HG02970 (cell line): ENCODE data around the gene WIZ.

Experiments
- ATAC-seq: cut with Tn5 transposase; IDR thresholded peaks from one replicate; pipeline ENCODE4 v1.9.1; 2021; ENCODE audit warnings: mild to moderate bottlenecking, moderate library complexity, moderate number of reproducible peaks; ENCODE audit not compliant: unreplicated experiment, low FRiP score

WIZ gene

DNA sequence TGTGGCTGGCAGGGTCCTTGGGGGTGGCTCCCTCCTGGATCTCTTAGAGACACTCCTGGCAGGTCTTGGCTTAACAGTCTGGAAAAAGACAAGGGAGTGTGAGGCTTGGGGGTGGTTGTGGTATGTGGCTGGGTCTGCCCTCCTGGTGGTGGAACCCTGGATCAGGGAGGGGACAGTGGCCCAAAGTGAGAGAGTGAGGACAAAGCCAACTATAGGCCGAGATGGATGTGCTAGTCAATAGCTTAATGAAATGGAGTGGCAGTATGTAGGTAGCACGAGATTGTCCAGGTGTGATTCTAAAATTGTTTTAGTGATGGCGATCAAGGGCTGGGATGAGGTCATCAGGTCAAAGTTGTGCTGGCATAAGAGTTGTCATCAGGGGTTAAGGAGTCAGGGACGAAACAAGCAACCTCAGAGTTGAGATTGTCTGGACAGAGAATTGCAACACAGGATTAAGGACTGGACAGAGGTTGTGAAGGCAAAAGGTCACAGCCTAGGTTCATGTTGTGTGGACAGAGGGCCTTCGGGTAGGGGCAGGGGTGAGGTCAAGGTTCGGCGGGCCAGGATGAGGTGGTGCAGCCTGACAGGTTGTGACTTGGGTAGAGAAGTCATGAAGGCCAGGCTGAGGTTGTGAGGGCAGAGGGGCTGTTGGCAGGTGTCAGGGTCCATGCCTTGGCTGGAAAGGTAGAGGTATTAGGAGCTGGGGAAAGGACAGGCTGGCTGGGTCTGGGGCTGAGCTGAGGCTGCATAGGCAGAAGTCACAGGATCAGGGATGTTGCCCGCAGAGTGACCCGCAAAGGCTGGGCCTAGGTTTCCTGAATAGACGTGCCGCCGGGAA is 19.1 kb upstream of the WIZ start:
- no peak for ATAC-seq

DNA sequence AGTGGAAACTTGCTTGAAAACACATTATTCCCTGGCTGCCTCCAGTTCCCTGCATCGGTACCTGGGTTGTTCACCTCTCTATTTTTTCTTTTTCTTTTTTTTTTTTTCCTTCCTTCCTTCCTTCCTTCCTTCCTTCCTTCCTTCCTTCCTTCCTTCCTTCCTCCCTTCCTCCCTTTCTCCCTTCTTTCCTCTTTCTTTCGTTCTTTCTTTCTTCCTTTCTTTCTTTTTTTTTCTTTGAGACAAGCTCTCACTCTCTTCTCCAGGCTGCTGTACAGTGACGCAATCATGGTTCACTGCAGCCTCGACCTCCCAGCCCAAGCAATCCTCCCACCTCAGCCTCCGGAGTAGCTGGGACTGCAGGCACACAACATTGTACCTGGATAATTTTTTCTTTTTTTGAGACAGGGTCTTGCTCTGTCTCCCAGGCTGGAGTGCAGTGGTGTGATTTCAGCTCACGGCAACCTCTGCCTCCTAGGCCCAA is 18.0 kb upstream of the WIZ start:
- no peak for ATAC-seq

DNA sequence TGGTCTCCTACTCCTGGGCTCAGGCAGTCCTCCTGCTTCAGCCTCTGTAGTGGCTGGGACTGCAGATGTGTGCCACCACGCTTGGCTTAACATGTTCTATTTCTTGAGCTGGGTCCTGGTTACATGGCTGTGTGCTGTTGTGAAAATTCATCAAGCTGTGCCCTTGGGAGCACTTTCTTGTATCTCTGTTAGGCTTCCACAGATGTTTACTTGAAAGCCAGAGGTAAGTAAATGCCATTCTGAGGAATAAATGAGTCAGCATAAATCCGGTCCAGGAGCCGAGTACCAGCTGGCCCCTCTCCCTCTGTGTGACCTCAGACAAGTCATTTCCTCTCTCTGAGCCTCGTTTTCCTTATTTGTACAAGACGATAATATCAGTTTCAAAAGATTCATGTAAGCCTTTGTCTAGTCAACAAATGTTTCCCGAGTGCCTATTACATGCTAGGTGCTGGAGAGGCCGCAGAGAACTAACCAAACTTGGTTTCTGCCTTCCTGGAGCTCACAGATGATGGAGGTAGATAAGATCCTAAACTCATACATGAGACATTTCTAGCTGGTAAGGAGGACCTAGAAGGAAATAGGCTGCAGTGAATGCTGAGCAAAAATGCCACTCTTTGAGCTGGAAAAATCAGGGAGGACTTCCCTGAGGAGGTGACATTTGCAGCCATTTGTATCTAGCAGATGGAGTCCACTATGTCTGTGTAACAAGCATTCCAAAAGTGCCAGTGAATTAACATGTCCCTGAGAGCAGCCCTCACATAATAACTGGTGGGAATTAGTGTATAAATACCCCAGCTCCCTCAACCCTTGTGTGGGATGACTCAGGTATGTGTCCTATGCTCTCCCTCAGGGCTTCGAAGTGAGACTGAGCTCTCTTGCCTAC is 17.3 kb upstream of the WIZ start:
- ATAC-seq: no peak

DNA sequence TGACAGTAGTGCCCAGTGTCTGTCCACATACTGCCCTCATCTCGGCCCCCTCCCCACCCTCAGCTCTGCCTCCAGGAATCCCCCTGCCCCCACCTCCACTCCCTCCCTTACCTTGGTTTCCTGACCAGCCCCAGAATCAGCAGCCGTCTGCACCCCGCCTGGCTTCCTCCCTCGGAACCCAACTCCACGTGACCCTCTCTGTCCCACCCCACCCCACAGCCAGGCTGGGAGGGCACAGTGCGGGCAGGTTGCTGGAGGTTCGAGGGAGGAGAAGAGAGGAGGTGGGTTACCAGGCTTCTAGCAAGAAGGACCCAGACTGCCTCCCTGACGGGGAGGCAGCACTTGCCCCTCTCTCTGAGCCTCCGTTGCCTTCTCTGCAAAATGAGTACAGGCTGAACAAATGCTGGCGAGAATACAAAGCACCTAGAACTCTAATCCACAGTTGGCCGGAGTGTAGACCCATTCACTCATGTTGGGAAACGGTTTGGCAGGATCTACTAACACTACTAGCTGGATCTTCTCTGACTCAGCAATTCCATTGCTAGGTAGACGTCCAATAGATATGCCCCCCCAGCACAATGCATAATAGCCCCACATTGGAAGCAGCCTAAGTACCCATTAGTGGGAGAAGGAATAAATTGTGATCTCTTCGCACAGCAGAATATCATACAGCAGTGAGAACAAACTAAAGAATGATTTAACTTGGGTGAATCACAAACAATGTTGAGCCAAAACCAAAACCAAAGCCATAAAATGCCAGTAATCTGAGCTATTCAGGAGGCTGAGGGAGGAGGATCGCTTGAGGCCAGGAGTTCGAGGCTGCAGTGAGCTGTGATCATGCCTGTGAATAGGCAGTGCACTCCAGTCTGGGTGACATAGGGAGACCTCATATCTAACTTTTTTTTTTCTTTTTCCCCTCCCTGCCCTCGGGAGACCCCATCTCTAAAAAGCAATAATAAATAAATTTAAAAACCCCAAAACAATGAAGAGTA is 14.9 kb upstream of the WIZ start, which contains the start of gene RASAL3:
Gene RASAL3 (minus strand): TSS at position 151 of the 992 bp plus-strand sequence. CDS start 186 bp downstream, outside the sequence.
- ATAC-seq: no peak

DNA sequence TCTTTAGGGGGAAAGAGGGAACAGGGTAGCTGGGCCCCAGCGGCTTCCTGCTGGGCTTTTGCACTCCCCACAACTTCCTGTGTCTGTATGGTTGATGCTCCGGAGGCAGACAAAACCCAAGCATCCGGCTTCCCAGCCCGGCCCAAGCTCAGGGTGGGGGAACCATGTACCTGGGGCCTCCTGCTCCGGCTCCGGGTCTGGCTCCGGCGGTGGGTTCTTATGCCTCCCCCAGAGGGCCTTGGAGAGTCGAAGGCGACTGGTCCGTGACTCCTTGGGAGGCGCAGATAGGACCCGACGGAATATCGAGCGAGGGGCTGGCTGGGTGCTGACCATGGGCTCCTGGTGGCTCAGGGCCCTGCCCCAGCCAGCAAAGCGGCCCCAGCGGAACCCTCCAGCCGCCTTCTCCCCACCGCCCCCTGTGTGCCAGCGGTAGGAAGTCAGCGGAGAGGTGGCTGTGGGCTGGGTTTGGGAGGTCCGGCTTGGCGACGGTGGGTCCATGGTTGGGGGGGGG is 14.2 kb upstream of the WIZ start:
- ATAC-seq: no peak

DNA sequence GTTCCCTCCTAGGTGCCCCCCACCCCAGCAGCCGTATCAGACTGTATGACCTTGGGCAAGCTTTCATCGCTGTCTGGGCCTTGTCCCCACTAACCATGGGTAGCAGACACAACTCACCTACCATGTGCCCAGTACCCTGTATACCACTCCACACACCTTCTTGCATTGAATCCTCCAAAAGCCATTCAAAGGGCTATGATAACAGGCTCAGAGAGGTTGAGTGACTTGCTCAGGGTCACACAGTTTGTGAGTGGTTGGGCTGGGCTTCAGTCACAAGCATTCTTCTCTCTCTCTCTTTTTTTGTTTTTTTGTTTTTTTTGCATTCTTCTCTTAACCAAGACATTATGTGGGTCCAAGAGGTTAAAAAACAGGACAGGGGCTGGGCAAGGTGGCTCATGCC is 11.9 kb upstream of the WIZ start:
- ATAC-seq: no peak

DNA sequence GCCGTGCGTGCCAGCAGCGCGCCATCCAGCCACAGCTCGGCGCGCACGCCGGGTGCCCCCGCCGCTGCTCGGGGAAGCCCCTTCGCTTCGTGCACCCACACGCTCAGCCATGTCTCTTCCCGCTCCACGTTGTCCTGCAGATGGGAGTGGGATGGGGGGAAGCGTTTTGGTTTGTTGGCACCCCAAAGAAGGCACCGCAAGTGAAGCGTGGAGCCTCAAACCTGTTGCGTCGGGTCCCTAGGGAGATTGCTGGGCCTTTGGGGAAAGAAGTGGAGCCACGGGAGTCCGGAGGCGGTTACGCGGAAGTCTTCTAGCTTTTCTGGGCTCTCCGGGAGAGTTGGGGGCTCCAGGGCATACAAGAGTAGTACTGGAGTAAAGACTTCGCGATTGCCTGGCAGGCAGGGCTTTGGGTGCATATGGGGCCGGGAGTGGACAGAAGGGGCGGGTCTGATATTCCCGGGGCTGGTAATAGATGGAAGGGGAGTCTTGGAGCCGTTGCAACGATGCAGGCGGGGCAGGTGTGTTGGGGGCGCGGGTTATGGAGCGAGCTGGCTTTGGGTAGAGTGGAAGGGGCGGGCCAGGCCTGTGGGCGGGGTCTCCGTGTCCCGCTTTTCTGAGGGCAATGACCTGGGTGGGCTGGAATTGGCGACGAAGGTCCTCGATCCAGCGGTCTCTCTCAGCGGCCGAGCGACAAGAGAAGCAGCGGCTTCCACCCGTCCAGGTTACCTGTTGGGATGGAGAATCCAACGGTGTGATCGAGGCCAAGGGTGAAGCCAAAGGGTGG is 8.1 kb upstream of the WIZ start:
- ATAC-seq: no peak

DNA sequence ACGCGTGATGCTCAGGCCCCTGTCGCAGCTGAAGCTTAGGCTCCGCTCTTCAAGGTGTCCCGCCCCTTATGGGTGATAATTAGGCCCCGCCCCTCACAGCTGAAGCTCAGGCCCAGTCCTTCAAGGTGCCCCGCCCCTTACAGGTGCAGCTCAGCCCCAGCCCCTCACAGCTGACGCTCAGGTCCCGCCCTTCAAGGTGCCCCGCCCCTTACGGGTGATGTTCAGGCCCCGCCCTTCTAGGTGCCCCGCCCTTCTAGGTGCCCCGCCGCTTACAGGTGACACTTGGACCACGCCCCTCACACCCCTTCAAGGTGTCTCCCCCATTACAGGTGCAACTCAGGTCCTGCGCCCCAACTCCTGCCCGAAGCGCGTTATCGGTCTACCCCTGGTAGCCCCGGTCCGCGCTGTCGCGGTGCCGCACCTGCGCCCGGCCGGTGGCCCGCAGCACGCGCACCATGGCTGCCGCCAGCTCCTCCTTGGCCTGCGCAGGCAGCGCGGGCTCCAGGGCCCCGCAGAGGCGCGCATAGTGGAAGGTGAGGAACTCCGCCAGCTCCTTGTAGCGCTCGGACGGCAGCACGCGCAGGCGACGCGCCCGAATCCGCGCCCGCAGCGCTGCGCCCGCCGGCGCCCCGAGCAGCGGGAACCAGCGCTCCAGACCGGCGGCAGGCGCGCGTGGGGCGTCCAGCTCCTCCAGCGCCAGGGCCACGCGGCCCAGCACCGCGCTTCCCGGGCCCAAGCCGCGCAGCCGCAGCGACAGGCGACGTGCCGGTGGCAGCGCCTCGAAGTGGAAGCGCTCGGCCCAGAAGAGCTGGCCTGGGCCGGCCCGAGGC is 7.3 kb upstream of the WIZ start:
- ATAC-seq: no peak

DNA sequence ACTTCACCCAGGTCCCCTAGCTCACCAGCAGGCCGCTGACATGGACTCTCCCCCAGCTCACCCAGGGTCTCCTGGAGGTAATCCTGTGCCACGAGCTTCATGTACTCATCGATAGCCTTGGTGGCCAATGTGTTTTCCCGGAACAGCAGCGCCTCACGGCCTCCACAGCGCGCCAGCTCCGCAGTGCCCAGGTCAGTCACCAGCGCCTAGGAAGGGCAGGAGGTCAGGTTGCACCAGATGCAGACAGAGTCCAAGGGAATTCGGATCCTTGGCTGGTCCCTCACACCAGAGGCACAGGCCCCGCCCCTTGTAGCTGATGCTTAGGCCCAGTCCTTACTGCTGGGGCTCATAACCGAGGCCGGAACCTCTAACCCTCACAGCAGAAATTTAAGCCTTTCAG is 6.7 kb upstream of the WIZ start:
- ATAC-seq: no peak

DNA sequence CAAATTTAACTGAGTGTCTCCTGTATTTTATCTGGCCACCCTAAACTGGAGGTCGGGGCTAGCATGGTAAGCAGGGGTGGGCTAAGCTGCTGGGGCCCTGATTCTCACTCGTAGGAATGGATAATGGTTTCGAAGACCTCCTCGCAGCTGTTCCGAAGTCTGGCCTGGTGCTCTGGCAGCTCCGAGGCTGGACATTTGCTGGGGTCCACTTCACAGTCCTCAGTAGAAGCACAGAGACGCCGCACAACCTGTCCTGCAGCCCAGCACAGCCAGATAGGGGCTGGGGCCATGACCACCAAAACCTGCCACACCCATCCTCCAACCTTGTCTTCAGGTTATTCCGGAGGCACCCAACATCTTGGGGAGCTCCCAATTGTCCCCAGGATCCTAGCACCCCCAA is 6.2 kb upstream of the WIZ start:
- no peak for ATAC-seq

DNA sequence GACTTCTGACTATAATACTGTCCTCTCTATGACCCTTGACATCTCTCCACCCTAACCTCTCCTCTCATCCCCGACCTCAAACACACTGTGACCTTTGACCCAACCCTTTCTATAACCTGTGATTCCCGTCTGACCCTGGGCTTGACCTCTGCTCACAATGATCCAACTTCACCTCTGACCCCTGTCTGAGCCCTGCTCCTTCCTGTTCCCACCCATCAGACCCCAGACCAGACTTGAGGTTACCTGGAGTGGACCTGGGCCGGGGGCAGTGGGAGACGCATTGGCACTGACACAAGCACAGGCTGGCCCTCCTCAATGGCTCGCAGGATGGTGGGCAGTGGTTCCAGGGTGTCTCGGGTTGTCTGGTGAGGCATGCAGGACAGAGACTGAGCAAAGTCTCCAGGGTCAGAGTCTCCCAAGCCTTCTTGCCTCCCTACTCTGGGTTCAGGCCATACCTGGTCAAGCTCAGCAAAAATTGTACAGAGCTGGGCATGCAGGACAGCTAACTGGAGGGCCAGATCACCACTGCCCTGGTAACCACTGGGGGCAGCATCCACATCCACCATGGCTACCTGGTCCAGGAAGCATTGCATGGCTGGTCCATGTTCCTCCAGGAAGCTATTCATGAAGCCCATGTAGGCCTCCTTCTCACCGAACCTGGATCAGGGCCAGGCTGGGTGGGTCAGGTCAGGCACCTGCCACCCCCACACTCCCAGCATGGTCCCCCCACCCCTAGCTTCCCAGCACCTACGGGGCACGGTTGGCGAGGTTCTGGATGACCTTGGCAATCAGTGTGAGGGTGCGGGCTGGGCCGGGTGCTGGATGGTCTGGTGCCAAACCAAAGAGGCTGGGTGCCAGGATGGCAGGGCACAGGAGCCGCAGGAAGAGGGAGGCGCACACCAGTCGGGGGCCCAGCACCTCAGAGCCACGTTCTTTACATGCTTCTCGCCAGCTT is 4.4 kb upstream of the WIZ start:
- no peak for ATAC-seq

DNA sequence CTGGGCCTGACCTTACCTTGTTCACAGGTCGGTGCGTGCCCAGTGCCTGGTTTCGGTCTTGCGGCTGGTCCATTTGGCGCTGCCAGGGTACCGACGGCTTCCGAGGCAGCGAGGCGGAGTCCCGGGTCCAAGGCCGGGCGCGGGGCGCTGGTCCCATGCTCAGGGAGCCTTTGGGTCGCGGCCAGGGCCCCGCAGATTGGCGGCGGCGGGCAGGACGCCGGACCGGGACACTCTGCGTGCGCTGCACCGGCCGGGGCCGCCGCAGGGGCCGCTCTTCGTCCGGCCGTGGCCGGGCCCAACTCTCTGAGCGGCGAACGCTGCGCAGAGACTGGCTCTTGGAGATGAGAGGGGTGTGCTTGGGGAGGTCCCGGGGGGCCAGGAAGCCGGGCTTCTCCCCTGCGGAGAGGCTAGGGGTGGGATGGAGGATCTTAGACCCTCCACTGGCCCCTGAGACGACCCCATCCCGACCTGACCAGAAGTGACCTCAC is 3.4 kb upstream of the WIZ start:
- ATAC-seq: no peak

DNA sequence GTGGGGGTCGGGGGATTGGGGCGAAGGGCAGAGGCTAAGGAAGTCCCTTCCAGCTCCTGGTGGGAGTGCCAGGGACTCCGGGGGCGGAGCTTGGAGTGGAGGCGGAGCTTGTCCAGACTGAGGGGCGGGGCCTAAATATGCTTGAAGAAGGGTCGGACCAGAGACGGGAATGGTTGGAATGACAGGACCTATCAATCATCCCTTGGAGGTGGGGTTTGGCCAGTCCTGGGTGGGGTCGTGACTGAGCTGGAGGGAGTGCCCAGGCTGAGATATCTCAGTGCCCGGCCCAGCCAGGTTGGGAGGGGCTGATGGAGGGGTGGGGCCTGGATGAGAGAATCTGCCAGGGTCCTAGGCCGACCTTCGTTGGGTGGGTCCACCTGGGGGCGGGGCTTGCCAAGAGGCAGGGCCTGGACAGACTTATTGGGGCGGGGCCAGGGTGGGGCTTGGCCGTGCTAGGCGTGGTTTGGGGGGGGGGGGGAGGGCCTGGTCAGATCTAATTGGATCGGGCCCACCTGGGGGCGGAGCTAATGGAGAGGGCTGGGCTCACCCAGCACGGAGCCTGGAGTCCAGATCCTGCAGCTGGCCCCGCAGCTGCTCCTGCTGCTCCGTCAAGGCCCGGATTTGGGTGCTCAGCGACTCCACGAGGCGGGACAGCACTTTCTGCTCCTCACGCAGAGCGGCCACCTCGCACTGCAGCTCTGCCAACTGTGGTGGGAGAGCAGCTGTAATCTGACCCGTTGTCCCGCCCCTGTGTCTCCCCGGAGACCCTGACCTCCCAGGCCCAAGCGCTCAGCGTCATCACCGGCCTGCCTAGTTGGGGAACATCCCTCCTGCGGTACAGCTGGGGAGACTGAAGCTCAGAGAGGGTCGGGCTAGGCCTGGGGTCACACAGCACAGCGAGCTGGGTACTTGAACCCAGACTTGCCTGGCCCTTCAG is 2.6 kb upstream of the WIZ start:
- ATAC-seq: no peak

DNA sequence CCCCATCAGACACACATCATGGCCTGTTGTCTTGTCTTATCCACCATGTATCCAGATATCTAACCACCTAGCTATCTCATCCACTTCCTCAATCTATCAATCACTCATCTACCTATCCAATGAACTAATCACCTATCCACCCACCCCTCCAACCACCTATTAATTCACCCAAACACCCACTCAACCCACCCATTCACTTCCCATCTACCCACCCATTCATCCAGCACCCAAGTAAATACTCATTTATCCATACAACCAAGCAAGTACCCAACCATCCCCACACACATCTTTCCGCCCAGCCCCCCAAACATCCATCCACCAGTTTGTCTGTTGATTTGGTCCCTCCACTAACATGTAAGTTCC is 753 bp upstream of the WIZ start:
- no peak for ATAC-seq

DNA sequence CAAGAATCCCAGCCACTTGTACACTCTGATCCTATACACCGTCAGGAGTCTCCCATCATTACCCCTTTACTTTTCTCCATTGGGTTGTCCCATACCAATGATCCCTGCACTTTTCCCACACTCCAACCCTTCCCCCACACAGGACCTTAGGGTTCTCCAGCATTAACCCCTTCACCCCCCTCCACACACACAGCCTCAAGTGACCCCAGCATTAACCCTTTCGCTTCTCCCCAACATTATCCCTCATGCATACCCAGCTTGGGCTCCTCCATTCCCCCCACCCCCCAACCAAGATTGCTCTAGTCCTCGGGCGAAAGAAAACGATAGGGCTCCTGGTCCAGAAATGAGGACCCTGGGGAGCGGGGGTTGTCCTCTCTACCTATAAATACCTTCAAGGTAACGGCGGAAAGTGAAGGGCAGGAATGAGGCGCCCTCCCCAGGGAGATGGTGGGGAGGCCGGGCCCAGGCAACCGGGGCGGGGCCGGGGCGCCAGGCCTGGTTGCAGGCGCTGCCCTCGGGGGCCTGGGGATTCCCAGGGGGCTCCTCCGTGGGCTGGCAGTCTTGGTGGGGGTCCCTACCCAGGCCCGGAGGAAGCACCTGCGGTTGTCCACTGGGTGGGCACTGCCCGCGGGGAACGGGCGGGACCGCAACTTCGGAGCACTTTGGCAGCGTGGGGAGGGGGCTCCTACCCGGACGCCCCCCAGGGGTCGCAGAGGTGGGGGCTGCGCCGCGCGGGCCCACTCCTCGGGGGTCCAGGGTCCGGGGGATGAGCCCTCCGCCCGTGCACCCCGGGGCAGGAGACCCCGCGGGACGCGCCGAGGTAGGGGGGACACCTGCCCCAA is 757 bp downstream of the WIZ start:
- peak; percentile 12 for ATAC-seq
